ENCODE measurements around the gene PRKAR2A. TPM values are rescaled to one million over a fixed set of nuclear protein-coding genes. Genes with fewer than 3 reads are reported as not detected.

Gene PRKAR2A
- total RNA-seq, 4 donors from 2014 or later = 25.4 to 53.2 (median 29.3) TPM

- no peak overlapping the region for H3K4me3 ChIP-seq (ENCODE audit: low read depth, poor library complexity, severe bottlenecking)
- intact Hi-C loops (cut with DNase I; ENCODE audit: low total_unique reads) = no loop called here
- no peak for DNase-seq (ENCODE audit: low spot score in 2 of 2)
- WGBS, 2 donors = 72 to 75% methylated on average over 2 of the region's 2 CpGs
- TF ChIP-seq POLR2A (IDR thresholded peaks at IDR 0.05) = no peak
- TF ChIP-seq CTCF (IDR thresholded peaks at IDR 0.05) = no peak
Observed at GRCh38 chr3:48859206-48859605, 11.5 kb upstream of the PRKAR2A start.

DNA sequence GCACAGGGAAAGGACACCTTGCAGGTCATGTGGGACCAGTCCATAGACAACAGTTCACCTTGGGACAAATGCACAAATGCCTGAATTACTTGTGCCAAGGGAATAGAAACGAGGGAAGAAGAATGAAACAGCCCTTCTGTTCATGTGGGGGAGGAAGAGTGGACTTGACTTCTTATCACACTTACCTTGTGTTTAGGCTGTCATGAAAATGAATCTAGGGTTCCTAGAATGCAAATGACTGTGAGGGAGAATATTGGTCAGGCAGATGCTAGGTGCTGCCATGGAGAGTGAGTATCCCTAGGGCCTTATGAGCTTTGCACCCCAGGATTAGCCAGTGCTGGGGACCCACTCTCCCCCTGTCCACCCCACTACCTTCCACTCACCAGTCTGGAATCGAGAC lies 11.0 kb upstream of the PRKAR2A start:
- no peak overlapping the region for H3K4me3 ChIP-seq (ENCODE audit: low read depth, poor library complexity, severe bottlenecking)
- TF ChIP-seq POLR2A (IDR thresholded peaks at IDR 0.05) = no peak
- TF ChIP-seq CTCF (IDR thresholded peaks at IDR 0.05) = no peak
- WGBS, 2 donors = 86 to 90% methylated on average over 2 of the region's 2 CpGs
- DNase-seq (ENCODE audit: low spot score in 2 of 2) = no peak
- intact Hi-C loops (cut with DNase I; ENCODE audit: low total_unique reads) = no loop called here

DNA sequence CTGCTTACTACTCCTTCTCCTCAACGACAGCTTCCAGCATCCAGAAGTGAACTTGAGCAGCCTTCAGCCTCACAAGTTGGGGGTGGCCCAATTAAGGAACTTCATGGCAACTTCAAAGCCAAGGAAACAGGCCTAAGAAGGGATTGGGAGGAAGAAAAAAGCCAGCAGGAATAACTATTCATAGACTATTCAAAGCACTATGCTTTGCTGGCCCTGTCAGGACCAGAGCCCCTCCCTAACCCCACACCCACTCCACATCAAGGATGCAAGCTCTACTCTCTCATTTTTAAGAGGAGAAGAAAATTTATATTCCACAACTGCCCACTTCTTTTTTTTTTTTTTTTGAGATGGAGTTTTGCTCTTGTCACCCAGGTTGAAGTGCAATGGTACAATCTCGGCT lies 10.0 kb upstream of the PRKAR2A start:
- no peak for DNase-seq (ENCODE audit: low spot score in 2 of 2)
- intact Hi-C loops (cut with DNase I; ENCODE audit: low total_unique reads) = no loop called here
- TF ChIP-seq CTCF (IDR thresholded peaks at IDR 0.05) (no peak), POLR2A (IDR thresholded peaks at IDR 0.05) (no peak)
- 67 to 78% methylated on average over 2 of the region's 2 CpGs for WGBS, 2 donors
- no peak overlapping the region for H3K4me3 ChIP-seq (ENCODE audit: low read depth, poor library complexity, severe bottlenecking)

DNA sequence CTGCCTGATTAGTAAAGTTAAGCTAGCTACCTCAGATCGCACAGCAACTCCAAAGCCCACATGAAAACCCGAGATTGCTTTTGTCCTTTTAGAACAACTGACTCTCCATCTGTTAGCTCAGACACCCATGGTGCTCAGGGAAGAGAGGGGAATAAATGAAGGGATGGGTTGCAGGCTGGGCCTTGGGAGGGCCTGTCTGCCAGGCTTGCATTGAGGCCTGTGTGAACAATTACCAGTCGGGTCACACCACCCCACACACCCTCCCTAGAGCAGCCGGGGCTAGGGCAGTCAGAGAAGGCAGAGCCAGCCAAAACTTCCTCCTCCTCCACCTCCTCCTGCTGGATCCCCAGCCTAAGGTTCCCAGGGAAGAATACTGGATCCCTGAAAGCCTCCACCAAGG lies 8.8 kb upstream of the PRKAR2A start:
- DNase-seq (ENCODE audit: low spot score in 2 of 2) = no peak
- WGBS, 2 donors = 50 to 61% methylated on average over 4 of the region's 4 CpGs
- intact Hi-C loops (cut with DNase I; ENCODE audit: low total_unique reads) = no loop called here
- TF ChIP-seq CTCF (IDR thresholded peaks at IDR 0.05) (no peak), POLR2A (IDR thresholded peaks at IDR 0.05) (no peak)
- no peak overlapping the region for H3K4me3 ChIP-seq (ENCODE audit: low read depth, poor library complexity, severe bottlenecking)

DNA sequence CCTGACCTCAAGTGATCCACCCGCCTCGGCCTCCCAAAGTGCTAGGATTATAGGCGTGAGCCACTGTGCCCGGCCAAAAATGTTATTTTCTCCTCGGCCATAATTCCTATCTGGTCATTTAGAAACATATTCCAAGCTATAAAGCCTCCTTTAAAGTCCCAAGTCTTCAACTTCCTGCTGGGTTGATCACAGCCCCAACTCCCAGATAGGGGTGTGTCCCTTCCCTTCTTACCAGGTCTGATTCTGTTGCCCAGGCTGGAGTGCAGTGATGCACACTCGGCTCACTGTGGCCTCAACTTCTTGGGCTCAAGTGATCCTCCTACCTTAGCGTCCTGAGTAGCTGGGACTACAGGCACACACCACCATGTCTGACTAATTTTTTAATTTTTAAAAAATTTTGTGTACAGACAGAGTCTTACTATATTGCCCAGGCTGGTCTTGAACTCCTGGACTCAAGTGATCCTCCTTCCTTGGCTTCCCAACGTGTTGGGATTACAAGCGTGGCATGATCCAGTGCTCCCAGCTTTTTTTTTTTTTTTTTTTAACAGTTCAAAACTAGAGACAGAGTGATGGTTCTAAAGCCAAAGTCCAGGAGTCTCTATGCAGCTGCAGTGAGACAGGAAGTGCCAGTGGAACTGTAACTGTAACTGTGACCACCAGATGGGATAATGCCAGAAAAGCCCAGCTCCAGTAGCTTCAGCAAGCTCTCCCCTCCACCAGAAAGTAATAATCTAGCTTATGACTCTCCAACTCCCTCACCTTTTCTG lies 8.2 kb upstream of the PRKAR2A start:
- 90 to 94% methylated on average over 9 of the region's 9 CpGs for WGBS, 2 donors
- no peak for DNase-seq (ENCODE audit: low spot score in 2 of 2)
- TF ChIP-seq POLR2A (IDR thresholded peaks at IDR 0.05) (no peak), CTCF (IDR thresholded peaks at IDR 0.05) (no peak)
- H3K4me3 ChIP-seq (ENCODE audit: low read depth, poor library complexity, severe bottlenecking) = no peak overlapping the region
- intact Hi-C loops (cut with DNase I; ENCODE audit: low total_unique reads) = no loop called here

- WGBS, 2 donors = 87 to 94% methylated on average over 5 of the region's 5 CpGs
- TF ChIP-seq POLR2A (IDR thresholded peaks at IDR 0.05) (no peak), CTCF (IDR thresholded peaks at IDR 0.05) (no peak)
- no peak overlapping the region for H3K4me3 ChIP-seq (ENCODE audit: low read depth, poor library complexity, severe bottlenecking)
- intact Hi-C loops (cut with DNase I; ENCODE audit: low total_unique reads) = no loop called here
- DNase-seq (ENCODE audit: low spot score in 2 of 2) = peak in 1 of 2 donors; percentile 34
Observed at GRCh38 chr3:48852151-48852550, 4.5 kb upstream of the PRKAR2A start.
